Brain microvascular endothelial cell (primary cell): ENCODE measurements around the gene PTP4A1.

Experiments used
- DNase-seq: peaks from one replicate; pipeline ENCODE4 v3.0.0-alpha.2; 2020
- H3K27ac ChIP-seq: fragments of 250-450 bp; sonication (Bioruptor Pico); 2 replicates; pipeline ENCODE4 v1.5.1; 2020; ENCODE audit warnings: mild to moderate bottlenecking, moderate library complexity
- H3K27me3 ChIP-seq: fragments of 250-450 bp; sonication (Bioruptor Pico); replicated peaks from 2 replicates; pipeline ENCODE4 v1.5.1; 2020; ENCODE audit warnings: mild to moderate bottlenecking
- H3K36me3 ChIP-seq: fragments of 250-450 bp; sonication (Bioruptor Pico); replicated peaks from 2 replicates; pipeline ENCODE4 v1.5.1; 2020; ENCODE audit warnings: mild to moderate bottlenecking
- H3K4me3 ChIP-seq: 2 replicates; pipeline ENCODE4 v1.5.1; 2011; ENCODE audit warnings: low read depth, mild to moderate bottlenecking, control low read depth, low read length, moderate library complexity
- in situ Hi-C: cut with HindIII; loops from 2 replicates; pipeline ENCODE4 v1.10.0; 2017; ENCODE audit warnings: low sequenced_read_pairs, low pct_ligation_motif_present
- TF ChIP-seq, protein P1 (sequence below): IDR thresholded peaks from 2 replicates; pipeline ENCODE4 v1.5.1; 2011; ENCODE audit warnings: low read depth, mild to moderate bottlenecking, moderate library complexity, low read length, control low read depth, inconsistent platforms; ENCODE audit errors: missing control alignments

Gene PTP4A1

DNA sequence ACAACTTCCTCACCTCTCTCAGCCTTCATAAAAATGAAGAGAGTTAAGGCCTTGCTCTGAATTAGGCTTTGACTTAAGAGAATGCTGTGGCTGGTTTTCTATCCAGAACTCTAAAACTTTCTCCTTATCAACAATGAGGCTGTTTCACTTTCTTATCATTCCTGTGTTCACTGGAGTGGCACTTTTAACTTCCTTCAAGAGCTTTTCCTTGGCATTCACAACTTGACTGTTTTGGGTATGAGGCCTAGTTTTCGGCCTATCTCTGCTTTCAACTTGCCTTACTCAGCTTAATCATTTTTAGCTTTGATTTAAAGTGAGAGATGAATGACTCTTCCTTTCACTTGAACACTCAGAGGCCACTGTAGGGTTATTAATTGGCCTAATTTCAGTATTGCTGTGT is 4.3 kb upstream of the PTP4A1 start:
- TF ChIP-seq, protein P1, sequence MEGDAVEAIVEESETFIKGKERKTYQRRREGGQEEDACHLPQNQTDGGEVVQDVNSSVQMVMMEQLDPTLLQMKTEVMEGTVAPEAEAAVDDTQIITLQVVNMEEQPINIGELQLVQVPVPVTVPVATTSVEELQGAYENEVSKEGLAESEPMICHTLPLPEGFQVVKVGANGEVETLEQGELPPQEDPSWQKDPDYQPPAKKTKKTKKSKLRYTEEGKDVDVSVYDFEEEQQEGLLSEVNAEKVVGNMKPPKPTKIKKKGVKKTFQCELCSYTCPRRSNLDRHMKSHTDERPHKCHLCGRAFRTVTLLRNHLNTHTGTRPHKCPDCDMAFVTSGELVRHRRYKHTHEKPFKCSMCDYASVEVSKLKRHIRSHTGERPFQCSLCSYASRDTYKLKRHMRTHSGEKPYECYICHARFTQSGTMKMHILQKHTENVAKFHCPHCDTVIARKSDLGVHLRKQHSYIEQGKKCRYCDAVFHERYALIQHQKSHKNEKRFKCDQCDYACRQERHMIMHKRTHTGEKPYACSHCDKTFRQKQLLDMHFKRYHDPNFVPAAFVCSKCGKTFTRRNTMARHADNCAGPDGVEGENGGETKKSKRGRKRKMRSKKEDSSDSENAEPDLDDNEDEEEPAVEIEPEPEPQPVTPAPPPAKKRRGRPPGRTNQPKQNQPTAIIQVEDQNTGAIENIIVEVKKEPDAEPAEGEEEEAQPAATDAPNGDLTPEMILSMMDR: no peak
- in situ Hi-C loops: no loop called here

DNA sequence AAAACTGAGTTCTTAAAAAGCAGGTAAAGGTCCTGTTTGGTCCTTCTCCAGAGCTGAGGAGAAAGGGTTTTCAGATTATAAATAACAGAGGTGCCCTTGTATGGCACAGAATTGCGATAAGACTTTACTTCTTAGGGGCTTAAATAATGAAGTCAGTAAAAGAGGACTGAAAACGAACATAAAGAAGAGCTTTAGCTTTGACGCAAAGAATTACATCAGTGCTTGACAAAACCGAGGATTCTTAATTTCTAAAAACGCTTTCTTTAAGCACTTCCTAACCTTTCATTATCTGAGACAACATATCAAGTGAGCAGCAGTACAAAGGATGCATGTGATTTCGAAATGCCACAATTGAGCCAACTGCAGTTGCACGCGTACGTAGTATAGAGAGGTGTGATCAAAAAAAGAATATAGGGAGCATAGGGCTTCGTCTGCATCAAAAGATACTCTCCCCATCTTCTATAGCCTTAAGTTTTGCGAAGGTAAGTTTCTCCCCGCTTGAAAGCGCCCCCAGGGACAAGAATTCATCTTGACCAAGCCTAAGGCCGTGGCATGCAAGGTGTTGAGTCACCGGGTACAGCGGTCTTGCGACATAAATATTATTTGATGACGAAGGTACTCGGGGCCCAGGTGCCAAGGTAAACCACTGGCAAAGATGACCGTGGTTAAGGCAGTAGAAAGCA is 778 bp upstream of the PTP4A1 start:
- TF ChIP-seq, protein P1: peak; percentile 15
- peaks cover 5% of the 10 kb centered on the region for H3K36me3 ChIP-seq
- peak; percentile 67 for DNase-seq
- H3K27ac ChIP-seq: peak overlapping the region; percentile 92
- no peaks in the 10 kb centered on the region for H3K27me3 ChIP-seq
- H3K4me3 ChIP-seq: peak overlapping the region; percentile 69
- in situ Hi-C loops: no loop called here

More for the DNA sequence above, 4.3 kb upstream of the PTP4A1 start:
- DNase-seq: no peak
- Histone ChIP-seq H3K36me3 (peaks cover 4% of the 10 kb centered on the region), H3K27me3 (no peaks in the 10 kb centered on the region), H3K4me3 (no peak overlapping the region), H3K27ac (no peak overlapping the region)

DNA sequence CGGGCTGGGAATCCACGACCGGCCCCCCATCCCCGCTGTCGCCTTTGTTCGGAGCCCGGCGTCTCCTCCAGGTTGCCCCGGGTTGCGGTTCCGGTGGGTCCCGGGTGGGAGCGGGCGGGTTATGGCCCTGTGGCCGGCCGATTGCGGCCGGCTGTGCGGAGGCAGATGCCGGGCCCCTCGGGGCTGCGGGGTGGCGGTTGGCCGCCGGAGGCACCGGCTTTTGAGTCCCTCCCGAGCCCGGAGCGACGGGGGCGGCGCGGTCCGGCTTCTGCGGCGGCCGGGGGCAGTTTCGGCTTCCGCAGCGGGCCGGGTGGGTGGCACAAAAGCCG is 431 bp downstream of the PTP4A1 start:
- Histone ChIP-seq H3K36me3 (peaks cover 14% of the 10 kb centered on the region), H3K27me3 (no peaks in the 10 kb centered on the region), H3K4me3 (peak overlapping the region; percentile 98), H3K27ac (peak overlapping the region; percentile 92)
- in situ Hi-C loops: no loop called here
- TF ChIP-seq, protein P1: no peak
- DNase-seq: no peak

DNA sequence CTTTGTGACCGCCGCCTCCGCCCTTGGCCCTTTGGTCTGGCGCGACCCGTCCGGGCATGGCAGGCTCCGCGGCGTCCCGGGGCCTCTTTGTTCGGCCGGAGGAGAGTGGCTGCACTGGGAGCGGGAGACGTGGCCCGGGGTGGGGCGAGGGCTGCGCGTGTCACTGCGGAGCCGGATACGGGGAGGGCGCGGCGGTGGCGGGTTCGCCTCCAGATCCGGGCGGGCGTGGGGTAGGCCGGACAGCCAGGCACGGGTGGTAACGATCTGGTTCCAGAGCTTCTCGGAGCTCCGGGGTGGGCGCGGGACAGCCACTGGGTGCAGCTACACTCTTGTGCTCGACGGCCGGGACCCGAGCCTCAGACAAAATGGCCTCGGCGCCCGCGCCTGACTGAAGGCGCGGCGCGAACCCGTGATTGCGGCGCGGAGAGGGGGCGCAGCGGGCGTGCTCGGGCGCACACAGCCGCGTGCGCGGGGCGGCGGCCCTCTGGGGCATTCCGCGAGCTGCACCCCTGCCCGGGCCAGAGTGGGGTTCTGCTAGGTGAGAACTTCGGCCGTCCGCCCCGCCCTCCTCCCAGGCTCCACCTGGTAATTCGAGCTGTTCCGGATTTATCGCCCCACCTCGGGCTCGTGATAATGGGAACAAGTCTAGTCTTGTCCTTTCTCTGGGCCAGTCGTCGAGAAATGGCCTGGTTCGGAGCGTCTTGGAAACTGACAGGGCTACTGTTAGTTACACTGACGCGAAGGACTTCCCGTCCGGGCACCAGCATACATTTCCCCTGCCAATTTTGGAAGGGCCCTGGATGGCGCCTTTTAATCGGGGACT is 1.0 kb downstream of the PTP4A1 start:
- peak overlapping the region; percentile 98 for H3K4me3 ChIP-seq
- in situ Hi-C loops: no loop called here
- DNase-seq: peak; percentile 55
- H3K27ac ChIP-seq: peak overlapping the region; percentile 92
- H3K27me3 ChIP-seq: no peaks in the 10 kb centered on the region
- peaks cover 19% of the 10 kb centered on the region for H3K36me3 ChIP-seq
- TF ChIP-seq, protein P1: no peak

DNA sequence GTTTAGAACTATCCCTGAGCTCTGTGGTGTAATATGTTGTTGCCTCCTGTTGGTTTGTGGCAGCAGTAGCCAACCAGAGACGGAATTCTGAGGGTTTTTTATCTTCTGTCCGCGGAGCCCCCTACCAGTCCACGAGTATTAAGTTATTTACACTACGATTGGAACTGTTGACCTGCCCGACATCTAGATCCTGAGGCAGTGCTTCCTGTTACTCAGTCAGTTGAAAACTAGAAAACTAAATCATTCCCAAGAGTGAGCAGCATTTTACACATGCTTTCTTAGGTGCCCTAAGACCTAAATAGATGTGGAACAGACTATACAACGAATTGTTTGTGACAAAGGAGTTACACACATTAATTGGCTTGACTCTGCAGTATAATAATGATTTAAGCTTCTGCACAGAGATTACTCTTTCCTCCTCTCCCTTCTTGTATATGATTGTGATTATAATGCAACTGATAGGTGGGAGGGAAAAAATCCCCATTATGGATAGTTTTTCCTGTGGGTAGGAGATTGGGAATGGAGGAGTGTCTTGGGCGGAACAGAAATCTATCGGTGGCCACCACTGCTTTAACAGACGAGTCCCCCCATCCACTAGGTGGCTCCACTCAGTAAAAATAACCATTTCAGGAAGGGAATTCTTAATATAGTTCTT is 1.7 kb downstream of the PTP4A1 start:
- H3K36me3 ChIP-seq: peaks cover 25% of the 10 kb centered on the region
- in situ Hi-C loops: no loop called here
- H3K27me3 ChIP-seq: no peaks in the 10 kb centered on the region
- peak overlapping the region; percentile 98 for H3K4me3 ChIP-seq
- TF ChIP-seq, protein P1: peak; percentile 77
- peak; percentile 51 for DNase-seq
- H3K27ac ChIP-seq: peak overlapping the region; percentile 92
